Cardiac fibroblast (primary cell): Measurements from ENCODE around the gene DYNC2I2.

Experiments
- DNase-seq, 2 donors: peaks; one replicate each; pipeline versions ENCODE4 v3.0.0 to v3.0.0-alpha.2; 2010; ENCODE audit warnings: low read depth in 2 of 2
- H3K4me3 ChIP-seq, 2 donors: replicated peaks in 1 of 2; 1 replicate in 1 of 2; 2 replicates in 1 of 2; pipeline ENCODE4 v1.5.1; 2011; ENCODE audit warnings: low read depth in 2 of 2, low read length in 2 of 2, mild to moderate bottlenecking in 2 of 2, moderate library complexity in 1 of 2
- TF ChIP-seq, protein P1 (sequence below): IDR thresholded peaks from one replicate; pipeline ENCODE4 v1.5.1; 2011; ENCODE audit warnings: low read depth, mild to moderate bottlenecking, low read length, inconsistent platforms

The DYNC2I2 gene

GRCh38 chr9:128689820-128690683 is 33.4 kb upstream of the DYNC2I2 start:
- H3K4me3 ChIP-seq: peak overlapping the region; percentile 88 to 89
- peak; percentile 42 to 51 for DNase-seq
- TF ChIP-seq, protein P1, sequence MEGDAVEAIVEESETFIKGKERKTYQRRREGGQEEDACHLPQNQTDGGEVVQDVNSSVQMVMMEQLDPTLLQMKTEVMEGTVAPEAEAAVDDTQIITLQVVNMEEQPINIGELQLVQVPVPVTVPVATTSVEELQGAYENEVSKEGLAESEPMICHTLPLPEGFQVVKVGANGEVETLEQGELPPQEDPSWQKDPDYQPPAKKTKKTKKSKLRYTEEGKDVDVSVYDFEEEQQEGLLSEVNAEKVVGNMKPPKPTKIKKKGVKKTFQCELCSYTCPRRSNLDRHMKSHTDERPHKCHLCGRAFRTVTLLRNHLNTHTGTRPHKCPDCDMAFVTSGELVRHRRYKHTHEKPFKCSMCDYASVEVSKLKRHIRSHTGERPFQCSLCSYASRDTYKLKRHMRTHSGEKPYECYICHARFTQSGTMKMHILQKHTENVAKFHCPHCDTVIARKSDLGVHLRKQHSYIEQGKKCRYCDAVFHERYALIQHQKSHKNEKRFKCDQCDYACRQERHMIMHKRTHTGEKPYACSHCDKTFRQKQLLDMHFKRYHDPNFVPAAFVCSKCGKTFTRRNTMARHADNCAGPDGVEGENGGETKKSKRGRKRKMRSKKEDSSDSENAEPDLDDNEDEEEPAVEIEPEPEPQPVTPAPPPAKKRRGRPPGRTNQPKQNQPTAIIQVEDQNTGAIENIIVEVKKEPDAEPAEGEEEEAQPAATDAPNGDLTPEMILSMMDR: no peak

GRCh38 chr9:128689293-128689774 is 32.7 kb upstream of the DYNC2I2 start:
- peak in 1 of 2 donors; percentile 64 for DNase-seq
- H3K4me3 ChIP-seq: peak overlapping the region; percentile 48 to 89
- TF ChIP-seq, protein P1: no peak

GRCh38 chr9:128688501-128689292 is 32.0 kb upstream of the DYNC2I2 start, which contains the start of gene SET:
SET (plus strand) TSS chr9:128689222; CDS start chr9:128689583, 361 bp downstream.
- H3K4me3 ChIP-seq: peak within 1 kb of the TSS; percentile 88 to 89
- DNase-seq: peak; percentile 89 to 96
- TF ChIP-seq, protein P1: no peak

DNA sequence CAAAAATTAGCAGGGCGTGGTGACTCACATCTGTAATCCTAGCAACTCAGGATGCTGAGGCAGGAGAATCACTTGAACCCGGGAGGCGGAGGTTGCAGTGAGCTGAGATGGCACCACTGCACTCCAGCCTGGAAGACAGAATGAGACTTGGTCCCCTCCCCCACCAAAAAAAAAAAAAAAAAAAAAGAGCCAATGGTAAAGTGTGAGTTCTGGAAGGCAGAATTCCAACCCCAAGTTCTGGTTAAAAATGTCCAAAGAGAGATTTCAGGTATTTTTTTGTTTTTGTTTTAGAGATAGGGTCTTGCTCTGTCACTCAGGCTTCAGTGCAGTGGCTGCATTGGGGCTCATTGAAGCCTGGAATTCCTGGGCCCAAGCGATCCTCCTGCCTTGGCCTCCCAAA is 30.8 kb upstream of the DYNC2I2 start:
- no peak overlapping the region for H3K4me3 ChIP-seq
- TF ChIP-seq, protein P1: no peak
- no peak for DNase-seq

DNA sequence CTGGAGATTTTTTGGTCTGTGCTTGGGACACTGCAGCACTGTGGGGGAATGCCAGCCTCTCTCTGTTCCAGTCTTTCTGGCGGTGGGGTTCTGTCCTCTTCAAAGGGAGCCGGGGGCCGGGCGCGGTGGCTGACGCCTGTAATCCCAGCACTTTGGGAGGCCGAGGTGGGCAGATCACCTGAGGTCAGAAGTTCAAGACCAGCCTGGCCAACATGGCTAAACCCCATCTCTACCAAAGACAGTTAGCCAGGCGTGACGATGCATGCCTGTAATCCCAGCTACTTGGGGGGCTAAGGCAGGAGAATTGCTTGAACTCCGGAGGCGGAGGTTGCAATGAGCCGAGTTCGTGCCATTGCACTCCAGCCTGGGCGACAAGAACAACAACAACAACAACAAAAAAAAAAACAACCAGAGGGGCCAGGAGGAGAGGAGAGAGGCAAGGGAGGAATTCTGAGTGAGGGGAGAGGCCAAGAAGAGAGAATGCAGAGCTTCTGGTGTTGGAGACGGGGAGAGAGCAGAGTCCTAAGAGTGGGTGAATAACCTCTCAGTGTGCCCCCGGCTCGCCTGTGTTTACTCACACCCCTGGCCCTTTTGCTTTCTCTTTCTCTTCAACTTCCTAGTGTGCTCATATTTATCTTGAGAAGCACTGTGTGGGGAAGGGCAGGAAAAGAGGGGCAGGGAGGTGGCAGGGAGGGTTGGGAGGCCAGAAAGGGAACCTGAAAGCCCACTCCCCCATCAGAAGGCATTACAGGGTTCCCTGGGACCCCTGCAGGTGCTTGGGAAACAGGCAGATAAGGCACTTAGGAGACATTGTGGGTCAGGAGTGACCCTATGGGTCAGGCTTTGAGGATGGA is 29.2 kb upstream of the DYNC2I2 start:
- no peak overlapping the region for H3K4me3 ChIP-seq
- TF ChIP-seq, protein P1: no peak
- DNase-seq: peak in 1 of 2 donors; percentile 22
